Heart left ventricle (tissue), 13 donors: Measurements from ENCODE around the gene CEACAM21.

ENCODE experiments used
- POLR2A ChIP-seq, 2 donors: fragments of 450-650 bp; IDR thresholded peaks; one replicate each; pipeline ENCODE4 v1.6.1; 2017; ENCODE audit warnings: antibody characterized with exemption in 2 of 2, mild to moderate bottlenecking in 2 of 2, moderate library complexity in 2 of 2
- TF ChIP-seq, protein P1 (sequence below), 12 donors: fragments of 200-600 bp; sonication (generic) in 4 of 12; IDR thresholded peaks; one replicate each; pipeline versions ENCODE4 v1.5.0 to v1.8.0; 2018 to 2022; ENCODE audit warnings: antibody characterized with exemption in 12 of 12, mild to moderate bottlenecking in 5 of 12
- donor health status: ischemic (EF 13 %, LVEDD 7.1; RV severe dilation, severe dysfunction).
- donor health status: DM: no; HTN: yes; CAD: no.
- donor health status: DM: no; HTN: no; CAD: no.
- donor health status: ischemic (EF 25% LVEDD 6.9; RV normal size, moderate dysfunction).
- donor health status: ischemic (EF 25% LVEDD 5.7; RV mildly dilated, moderate dysfunction).
- donor health status: ischemic (EF 35%, LVEDD 5.7; RV mildly dilated, moderate dysfunction).
- donor health status: nonischemic (EF 11% LVEDD 7.7; RV severe dilation, severe dysfunction).
- donor health status: DM: yes; HTN: yes; CAD: no.
- donor health status: PGD.
- donor health status: ischemic (EF 29% LVEDD 5.4; RV normal size, mild dysfunction).
- donor health status: nonischemic (EF 23%, LVEDD 6.1; RV moderate dilation, normal function).

DNA sequence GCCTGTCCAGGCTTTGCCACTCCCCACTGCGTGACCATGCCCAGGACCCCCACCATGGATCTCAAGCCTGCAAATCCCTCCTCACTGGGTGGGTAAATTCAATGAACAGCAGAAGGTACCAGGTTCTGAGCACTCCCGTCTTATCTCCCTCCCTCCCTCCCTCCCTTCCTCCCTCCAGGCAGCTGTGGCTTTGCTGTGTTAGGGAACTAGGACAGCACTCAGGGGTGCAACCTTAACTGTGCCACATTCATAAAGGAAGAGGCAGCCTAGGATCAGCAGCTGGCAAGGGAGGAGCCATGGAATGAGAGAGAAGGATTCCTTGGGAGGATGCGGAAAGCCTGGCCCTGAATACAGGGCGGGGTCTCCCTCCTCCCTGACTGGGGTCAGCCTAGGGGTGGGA lies 45.3 kb downstream of the CEACAM21 start:
- TF ChIP-seq, protein P1, sequence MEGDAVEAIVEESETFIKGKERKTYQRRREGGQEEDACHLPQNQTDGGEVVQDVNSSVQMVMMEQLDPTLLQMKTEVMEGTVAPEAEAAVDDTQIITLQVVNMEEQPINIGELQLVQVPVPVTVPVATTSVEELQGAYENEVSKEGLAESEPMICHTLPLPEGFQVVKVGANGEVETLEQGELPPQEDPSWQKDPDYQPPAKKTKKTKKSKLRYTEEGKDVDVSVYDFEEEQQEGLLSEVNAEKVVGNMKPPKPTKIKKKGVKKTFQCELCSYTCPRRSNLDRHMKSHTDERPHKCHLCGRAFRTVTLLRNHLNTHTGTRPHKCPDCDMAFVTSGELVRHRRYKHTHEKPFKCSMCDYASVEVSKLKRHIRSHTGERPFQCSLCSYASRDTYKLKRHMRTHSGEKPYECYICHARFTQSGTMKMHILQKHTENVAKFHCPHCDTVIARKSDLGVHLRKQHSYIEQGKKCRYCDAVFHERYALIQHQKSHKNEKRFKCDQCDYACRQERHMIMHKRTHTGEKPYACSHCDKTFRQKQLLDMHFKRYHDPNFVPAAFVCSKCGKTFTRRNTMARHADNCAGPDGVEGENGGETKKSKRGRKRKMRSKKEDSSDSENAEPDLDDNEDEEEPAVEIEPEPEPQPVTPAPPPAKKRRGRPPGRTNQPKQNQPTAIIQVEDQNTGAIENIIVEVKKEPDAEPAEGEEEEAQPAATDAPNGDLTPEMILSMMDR (IDR thresholded peaks at IDR 0.05) = no peak
- no peak for TF ChIP-seq POLR2A (IDR thresholded peaks at IDR 0.05)
